Stimulated activated CD8-positive, alpha-beta memory T cell treated with anti-CD3 and anti-CD28 coated beads, Interleukin-2, amount 100 ng/mL, for 1 hour (primary cell): ENCODE measurements around the gene CDCP1.

Experiments
- DNase-seq, 2 donors: peaks; one replicate each; pipeline ENCODE4 v3.0.0-alpha.2; 2020; ENCODE audit warnings: low read depth in 2 of 2

Gene CDCP1

DNA sequence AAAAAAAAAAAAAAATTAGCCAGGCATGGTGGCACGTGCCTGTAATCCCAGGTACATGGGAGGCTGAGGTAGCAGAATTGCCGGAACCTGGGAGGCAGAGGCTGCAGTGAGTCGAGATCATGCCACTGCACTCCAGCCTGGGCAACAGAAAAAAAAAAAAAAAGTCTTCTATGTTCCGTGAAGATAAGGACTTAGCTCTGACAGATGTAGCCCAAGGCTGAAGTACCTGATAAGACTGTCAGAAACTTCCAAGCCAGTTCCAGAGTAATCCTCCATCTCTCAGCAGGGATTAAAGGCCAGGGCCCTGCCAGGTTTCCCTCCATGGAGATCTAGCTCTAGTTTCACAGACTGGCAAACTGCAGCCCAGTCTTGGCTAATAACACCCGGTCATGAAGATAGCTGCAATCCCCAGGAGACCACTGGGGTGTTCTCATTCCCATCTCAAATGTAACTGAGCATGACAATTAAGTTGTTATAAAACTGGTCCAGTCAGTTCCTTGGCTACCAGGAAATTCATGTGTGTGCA, 8.5 kb downstream of the CDCP1 start:
- no peak for DNase-seq

DNA sequence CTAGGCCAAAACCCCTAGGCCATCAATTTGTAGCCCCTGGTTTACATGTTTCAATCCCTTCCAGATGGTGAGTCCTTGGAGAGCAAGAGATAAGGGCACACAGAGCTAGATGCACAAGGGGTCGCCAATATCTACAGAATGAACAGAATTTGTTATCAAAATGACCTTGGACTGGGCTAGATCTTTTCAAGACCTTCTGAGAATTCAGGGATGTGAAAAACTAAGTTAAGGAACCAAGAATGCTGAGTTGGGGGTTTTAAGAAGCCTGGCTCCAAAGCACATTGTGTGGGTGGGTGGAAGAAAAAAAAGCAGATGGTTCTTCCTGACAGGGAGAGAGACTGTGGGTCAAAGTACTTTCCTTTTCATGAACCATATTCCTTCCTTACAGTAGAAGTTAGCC, 10.2 kb downstream of the CDCP1 start:
- DNase-seq: no peak

DNA sequence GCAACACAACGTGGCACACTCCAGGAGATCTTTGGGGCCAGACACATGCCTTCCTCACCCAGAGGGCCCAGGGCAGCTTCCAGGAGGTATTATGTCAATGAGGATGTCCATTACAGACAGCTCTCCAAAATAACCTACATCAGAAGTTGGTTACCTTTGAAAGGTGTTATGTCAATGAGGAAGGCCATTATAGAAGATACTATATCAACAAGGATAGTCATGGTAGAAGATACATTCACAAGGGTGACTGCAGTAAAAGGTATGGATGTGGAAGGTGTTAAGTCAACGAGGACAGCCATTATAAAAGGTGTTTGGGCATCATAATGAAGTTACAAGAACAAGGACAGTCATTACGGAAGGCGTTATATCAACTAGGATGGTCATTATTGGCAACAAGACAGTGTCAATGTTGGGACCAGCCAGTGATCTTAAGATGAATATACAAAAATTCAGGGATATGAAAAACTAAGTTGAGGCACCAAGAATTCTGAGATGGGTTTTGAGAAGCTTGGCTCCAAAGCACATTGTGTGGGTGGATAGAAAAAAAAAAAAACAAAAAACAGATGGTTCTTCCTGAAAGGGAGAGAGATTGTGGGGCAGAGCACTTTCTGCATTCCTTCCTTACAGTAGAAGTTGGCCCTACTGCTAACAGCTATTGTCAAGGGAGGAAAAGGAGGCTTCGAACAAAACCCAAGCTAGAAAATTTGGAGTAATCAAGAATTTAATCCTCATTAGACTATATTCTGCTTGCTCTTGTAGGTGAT, 11.2 kb downstream of the CDCP1 start:
- no peak for DNase-seq

DNA sequence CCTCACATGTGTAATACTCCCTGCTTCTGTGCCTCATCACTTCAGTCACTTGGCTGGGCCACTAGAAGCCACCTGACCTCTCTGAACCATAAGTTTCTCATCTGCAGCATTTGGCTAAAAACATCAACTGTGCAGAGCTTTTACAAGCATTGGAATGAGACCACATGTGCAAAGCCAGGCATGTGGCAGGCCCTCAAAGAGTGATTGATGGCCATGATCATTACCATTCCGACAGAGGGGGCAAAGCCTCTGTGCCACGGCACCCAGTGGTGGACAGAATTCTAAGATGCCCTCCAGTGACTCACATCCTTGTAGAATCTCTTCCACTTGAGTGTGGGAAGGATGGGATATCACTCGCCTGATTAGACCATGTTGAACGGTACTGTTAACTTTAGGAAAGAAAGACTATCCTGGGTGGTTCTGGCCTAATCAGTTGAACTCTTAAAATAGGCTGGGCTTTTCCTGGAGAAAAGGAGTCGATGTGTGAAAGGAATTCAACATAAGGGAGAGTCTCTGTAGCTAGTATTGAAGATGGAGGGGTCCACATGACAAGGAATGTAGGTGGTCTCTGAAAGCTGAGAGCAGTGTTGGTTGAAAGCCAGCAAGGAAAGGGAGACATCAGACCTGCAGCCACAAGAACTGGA, 13.5 kb downstream of the CDCP1 start:
- no peak for DNase-seq

DNA sequence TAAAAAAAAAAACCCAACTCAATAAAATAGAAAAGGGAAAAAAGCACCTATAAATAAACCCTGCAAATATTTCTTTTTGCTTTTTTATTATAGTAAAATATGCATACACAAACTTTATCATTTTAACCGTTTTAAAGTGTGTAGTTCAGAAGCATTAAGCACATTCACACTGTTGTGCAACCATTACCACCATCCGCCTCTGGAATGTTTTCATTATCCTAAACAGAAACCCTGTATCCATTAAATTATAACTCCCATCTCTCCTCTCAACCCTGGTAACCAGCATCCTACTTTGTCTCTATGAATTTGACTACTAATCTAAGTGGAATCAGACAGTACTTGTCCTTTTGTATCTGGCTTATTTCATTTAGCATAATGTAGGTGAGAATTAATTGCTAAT, 15.0 kb downstream of the CDCP1 start:
- DNase-seq: no peak

DNA sequence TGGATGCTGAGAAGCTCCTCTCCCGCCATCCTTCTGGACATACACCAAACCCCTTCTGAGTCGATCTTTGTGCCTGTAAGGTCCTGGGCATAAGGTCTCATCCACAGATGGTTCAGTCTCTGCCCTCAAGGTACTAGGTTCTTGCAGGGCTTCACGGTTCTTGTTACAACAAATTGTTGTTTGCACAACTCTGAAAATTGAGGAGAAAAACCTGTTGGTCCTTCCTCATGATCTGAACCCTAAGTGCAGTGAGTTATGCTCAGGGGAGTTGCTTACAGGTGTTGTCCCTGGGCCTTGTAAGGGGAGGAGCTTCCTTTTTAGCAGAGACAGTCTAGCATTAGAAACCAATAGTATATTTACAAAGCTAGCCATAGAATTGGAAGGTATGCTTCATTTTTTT, 15.7 kb downstream of the CDCP1 start:
- DNase-seq: no peak

DNA sequence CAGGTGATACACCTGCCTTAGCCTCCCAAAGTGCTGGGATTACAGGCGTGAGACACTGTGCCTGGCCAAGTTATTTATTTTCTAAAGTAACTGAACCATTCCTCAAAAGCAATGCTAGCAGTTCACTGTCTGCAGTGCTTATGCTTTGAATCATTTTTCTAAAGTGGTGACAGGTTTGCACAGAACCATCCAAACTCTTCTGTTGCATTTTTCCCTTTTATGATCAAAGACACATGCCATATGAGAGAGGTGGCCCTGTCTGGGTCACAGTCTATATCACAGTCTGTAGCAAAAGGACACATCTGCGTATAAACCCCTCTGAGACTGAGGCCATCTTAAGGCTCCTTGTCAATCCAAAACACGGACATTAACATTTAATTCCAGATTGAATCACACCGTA, 17.2 kb downstream of the CDCP1 start:
- no peak for DNase-seq

DNA sequence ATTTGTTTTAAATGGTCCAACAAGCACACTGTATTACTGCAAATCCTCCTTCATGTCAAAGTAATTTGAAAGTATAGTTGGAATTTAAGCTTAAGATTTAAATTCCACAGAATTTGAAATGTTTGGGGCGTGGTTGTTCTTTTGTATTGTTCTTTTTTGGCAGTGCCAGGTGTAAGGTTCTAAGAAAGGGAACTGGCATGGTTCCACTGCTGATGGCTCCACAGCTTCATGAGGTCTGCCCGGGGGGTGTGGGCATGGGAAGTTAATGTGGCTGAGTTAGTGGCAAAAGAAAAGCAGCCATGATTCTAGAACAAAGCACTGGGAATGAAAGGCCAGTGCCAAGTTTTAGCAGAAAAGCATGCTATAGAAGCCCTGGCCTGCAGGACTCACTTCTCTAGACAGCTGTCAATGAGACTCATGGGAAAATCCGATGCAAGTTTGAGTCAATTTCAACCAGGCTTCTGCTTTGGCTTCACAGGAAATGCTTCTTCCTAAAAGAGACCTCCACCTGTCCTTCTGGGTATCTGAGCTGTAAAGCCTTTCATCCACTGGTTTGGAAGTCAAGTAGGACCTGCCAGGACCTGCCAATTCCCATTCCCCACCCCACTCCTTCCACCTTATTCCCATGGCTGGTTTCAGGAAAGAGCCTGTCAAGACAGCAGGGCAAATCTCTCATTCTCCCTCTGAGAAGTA, 18.9 kb downstream of the CDCP1 start:
- no peak for DNase-seq

DNA sequence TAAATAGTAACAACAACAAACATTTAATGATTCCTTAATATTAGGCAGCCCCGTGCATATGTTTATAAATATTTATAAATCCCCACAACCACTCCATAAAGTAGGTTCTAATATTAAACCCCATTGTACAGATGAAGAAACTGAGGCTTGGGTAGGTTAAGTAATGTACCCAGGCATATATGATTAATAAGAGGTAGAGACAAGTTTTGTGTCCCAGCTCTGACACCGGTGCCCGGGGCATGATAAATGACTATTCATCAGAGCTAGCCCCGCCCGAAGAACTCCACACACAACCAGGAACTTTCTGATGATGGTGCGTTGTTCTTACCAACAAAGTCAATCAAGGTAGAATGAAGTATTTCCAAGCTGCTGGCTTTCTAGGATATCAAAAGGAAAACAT, 19.4 kb downstream of the CDCP1 start:
- DNase-seq: no peak

DNA sequence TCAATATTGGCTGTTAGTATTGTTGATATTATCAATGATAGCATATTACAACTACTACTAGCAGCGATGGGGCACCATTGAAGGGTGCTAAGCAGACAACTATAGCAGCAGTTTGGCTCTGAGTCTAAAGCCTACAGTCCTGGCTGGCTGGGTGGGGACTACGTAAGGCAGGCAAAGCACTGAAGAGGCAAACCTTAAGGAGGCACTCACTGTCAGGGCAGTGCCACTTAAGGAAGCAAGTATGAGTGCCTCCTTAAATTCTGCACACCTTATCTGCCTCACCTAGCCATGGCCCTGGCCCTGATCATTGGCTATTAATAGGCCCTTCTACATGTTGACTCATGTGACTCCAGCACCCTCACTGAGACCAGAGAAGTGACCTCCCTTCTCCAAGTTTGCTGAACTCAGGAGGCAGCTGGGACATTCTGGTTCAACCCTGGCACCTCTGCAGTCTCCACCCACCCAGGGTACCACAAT, 20.6 kb downstream of the CDCP1 start:
- no peak for DNase-seq

DNA sequence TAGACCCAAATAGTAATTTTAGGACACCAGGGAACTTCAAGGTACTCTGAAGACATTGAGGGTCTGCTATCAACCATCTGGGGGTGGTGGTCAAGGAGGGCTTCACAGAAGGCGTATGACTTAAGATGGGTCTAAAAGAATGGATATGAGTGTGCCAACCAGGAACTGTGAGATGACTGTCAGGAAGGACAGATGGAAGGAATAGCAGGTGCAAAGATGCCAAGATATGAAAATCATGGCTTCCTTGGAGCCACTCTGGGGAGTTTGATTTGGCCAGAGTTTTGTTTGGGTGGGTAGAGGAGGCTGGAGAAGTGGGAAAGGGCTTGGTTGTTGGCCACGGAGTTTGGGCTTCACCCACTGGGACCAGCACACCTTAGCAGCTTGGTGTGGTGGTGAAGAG, 21.2 kb downstream of the CDCP1 start:
- DNase-seq: no peak

DNA sequence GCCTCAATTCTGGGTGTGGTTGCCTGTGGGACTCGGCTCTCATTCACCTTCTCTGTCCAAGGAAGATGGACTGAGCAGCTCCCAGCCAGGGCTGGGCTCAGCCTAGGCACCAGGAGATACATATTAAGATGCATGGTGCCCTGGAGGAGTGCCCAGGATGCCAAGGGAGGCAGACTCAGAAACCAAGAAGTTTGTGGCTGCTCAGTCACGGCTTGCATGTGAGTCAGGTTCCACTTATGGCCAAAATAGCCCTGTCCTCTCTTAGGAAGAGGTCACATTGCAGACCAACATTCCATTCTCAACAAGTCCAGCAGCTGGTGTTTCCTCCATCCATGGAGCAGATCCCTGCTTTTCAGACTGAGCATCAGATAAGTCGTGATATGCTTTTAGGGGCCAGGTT, 21.8 kb downstream of the CDCP1 start:
- no peak for DNase-seq

DNA sequence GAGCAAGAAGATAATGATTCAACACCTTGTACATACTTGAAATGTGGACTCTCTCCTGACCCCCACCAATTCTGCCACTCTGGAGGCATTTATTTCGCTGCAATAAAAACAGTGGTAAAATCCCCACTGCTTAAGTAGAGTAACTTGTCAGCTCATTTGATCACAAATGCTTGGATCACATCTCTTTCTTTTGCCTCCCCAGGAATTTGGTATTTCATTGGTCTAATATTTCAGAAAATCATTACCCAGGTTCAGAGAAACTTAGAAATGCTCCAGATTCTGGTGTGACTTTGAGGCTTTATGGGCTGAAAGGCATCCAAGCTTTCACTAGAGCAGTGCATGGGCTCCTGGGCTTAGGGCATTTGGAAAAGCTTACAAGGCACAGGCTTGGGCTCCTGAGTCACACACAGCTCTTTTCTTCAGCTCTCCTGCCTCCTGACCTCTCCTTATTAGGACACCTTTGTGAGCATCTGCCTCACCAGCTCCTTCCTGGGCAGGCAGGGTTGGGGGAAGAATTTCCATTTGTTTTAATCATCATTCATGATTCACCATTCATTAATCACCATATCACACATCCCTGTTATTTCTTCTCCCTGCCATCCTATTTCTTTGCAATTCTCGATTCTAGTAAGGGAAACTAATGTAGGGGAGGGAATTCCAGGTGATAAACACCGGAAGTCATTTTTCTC, 22.5 kb downstream of the CDCP1 start:
- no peak for DNase-seq

DNA sequence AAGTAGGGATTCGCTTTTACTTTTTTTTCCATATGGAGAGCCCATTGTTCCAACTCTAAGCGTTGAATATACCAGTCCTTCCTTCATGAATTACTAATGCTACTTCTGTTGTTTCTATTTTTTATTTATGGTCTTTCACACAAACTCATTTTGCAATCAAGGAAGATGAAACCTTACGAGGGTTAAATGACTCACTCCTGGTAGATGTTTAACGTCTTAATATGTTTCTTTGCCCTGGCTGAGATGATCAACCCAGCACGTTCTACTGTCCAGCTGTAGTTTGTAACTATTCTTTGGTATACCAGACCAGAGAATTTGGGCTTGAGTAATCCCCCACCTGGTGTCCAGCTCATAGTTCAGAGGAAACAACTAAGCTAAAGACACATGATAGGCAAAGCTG, 23.1 kb downstream of the CDCP1 start:
- no peak for DNase-seq

DNA sequence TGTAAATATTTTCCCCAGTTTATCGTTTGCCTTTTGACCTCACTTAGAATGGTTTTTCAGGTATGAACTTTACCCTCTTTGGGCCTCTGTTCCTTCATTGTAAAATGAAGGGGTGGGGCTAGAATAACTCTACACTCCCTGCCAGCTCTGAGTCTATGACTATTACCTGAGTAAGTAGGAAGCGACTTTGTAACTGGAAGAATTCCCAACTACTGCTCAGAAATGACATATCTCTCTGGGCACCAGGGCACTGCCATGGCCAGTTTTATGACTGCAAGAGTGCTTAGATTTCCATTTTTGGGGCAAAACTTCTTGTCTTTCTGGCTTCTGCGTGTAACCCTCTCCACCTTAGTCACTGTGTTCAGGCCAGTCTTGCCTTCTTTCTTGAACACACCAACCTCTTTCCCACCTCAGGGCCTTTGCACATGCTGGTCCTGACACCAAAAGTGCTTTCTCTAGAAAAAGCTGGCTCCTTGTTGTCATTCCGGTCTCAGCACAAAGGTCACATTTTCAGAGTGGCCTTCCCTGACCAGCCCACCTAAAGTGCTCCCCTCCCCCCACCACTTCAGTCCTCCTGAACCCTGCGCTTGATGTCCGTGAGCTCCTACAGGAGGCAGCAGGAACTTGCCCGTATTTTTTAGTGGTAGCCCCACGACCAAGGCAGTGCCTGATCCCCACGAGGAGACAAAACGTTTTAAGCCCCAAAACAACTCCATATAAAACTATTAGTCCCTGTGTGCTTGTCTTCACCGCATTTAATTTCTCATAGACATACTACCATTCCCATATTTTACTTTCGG, 25.6 kb downstream of the CDCP1 start:
- DNase-seq: no peak

DNA sequence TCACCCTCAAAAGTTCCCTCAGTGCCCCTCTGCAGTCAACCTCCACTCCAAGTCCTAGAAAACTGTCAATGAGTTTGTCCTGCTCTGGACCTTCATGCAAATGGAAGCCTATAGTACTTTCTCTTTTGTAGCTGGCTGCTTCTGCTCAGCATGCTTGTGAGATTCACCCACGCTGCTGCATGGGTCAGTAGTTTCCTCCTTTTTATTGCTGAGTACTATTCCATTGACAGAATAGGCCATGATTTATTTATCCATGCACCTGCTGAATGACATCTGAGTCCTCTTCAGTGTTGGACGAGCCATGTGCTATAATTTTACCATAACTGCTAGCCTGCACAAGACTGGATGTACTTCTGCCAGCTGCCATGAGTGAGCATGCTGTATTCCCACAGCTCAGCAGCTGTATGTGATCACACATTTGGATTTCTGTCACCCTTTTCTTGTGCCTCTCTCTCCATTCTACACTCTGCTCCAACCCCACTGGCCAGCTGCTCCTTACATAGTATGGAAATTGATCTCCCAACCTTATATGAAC, 26.3 kb downstream of the CDCP1 start:
- DNase-seq: no peak

DNA sequence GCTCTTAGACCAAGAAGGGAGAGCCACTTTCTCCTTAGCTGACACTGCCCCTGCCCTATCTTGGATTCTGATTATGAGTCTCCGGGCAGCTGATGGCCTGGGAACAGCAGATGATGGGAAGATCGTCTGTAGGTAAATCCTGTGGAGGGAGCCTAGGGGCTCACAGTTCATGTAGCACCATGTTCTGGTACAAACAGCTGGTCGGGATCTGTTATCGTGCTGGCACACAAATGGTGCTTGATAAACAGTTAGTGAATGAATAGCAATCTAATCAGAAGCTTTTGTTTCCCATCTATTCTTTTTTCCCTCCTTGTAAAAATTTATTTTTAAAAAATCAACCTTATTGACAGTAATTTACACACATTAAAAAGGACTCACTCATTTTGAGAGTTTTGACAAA, 26.8 kb downstream of the CDCP1 start:
- DNase-seq: no peak

DNA sequence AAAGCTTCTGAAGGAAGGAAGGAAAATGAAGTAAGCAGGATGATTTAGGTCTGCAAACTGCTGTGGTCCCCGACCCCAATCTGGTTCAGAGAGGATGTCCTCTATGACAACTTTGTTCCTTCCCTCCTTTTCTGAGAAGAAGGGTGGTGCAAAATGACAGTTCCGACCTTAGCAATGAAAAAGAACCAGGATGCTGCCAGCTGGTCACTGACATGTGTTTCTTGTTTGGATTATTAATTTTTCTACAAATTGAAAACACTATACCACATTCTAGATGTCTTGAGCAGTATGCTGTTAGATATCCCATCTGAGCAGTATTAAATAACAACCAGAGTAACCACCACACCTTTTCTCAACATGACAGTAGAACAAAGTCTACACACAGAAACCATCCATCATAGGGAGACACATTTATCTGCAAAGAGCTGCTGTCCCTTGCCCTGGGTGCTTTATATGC, 27.5 kb downstream of the CDCP1 start:
- no peak for DNase-seq

DNA sequence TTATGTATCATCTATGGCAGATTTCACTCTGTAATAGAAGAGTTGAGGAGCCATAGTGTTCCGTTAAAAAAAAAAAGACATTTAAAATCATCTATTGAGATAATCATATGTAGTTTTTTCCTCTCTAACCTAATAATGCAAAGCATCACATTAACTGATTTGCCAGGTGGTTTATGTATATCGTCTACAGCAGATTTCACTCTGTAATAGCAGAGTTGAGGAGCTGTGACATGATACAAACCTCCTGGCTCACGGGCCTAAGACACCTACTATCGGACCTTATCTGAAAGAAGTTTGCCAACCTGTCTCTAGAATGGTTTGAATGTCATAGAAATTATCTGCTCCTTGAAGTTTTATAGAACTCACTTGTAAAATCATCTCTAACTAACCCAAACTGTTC, 29.8 kb downstream of the CDCP1 start:
- no peak for DNase-seq

DNA sequence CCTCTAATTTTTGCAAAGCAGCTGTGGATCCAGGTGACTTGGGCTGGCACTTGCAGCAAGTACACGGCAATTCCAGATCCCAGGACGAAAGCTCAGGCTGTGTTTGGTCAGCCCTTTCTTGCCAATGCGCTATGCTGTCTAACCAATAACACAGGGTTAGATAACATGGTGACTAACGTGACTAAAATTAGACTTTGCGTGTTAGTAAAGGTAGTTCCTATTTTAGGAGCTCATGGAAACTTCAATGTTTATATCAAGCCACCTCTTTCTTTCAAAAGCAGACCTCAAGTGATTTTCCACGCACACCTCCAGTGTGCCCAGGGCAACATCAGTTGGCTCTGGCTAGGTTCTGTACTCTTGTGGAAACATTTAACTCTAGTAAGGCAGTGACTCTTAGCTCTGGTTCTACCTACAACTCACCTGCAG, 32.5 kb downstream of the CDCP1 start:
- no peak for DNase-seq

DNA sequence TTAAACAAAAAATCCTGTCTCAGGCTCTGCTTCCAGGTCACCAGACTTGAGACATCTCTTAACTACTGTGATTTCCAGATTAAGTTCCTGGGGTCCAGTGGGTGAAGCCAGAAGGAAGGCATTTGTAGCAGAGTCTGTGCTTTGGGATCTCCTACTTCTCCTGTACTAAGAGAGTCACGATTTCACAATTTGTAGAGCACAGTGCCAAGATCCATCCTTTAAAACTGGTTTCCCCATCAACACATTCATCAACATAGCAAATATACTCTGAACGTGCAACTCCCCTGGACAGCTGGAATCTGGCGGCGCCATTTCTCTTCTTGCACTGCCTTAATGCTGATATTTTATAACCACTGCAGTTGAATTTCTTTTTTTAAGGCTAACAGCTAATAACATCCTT, 33.2 kb downstream of the CDCP1 start:
- no peak for DNase-seq
